Fibroblast of lung (primary cell): Measurements from ENCODE around the gene LDLRAD1.

Source experiments
- EZH2 ChIP-seq: IDR thresholded peaks from 2 replicates; pipeline ENCODE4 v1.5.1; 2012; ENCODE audit warnings: low read length, control low read depth, mild to moderate bottlenecking; ENCODE audit errors: missing control alignments
- TF ChIP-seq, protein P1 (sequence below), 2 donors: IDR thresholded peaks in 1 of 2; conservative IDR thresholded peaks in 1 of 2; 1 replicate in 1 of 2; 2 replicates in 1 of 2; pipeline ENCODE4 v1.5.1; 2011 to 2012; ENCODE audit warnings: low read length in 2 of 2, control low read depth in 1 of 2, inconsistent platforms in 1 of 2, low read depth in 1 of 2, mild to moderate bottlenecking in 1 of 2

GRCh38 chr1:54010415-54011117 is 7.4 kb downstream of the LDLRAD1 start:
- TF ChIP-seq, protein P1, sequence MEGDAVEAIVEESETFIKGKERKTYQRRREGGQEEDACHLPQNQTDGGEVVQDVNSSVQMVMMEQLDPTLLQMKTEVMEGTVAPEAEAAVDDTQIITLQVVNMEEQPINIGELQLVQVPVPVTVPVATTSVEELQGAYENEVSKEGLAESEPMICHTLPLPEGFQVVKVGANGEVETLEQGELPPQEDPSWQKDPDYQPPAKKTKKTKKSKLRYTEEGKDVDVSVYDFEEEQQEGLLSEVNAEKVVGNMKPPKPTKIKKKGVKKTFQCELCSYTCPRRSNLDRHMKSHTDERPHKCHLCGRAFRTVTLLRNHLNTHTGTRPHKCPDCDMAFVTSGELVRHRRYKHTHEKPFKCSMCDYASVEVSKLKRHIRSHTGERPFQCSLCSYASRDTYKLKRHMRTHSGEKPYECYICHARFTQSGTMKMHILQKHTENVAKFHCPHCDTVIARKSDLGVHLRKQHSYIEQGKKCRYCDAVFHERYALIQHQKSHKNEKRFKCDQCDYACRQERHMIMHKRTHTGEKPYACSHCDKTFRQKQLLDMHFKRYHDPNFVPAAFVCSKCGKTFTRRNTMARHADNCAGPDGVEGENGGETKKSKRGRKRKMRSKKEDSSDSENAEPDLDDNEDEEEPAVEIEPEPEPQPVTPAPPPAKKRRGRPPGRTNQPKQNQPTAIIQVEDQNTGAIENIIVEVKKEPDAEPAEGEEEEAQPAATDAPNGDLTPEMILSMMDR (conservative IDR thresholded peaks at IDR 0.05 in 1 of 2, IDR thresholded peaks at IDR 0.05 in 1 of 2; ENCODE audit: low read depth in 1 of 2, low read length in 2 of 2), result no peak
- TF ChIP-seq EZH2, result no peak
